SIG-M5 (cell line): Measurements from ENCODE around the gene DNAJC27.

ENCODE experiments used
- DNase-seq: peaks from one replicate; lab custom pipeline; 2025; lab: John Stamatoyannopoulos, UW

Gene DNAJC27

DNA sequence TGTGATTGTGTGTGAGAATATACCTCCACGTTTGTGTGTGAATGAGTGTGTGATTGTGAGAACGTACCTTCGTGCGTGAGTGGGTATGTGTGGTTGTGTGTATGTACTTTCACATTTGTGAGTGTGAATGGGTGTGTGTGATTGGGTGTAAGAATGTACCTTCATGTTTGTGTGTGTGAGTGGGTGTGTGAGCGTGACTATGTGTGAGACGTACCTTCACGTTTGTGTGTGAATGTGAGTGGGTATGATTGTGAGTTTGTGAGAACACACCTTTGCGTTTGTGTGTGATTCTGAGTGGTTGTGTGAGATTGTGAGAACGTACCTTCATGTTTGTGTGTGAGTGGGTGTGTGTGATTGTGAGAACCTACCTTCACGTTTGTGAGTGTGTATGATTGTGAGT, 45.9 kb downstream of the DNAJC27 start:
- no peak for DNase-seq

- no peak for DNase-seq
Measured at GRCh38 chr2:24924732-24925131, 47.0 kb downstream of the DNAJC27 start.

GRCh38 chr2:24924266-24924665, 47.5 kb downstream of the DNAJC27 start:
- no peak for DNase-seq

GRCh38 chr2:24923106-24923505, 48.6 kb downstream of the DNAJC27 start:
- DNase-seq = no peak

- no peak for DNase-seq
Measured at GRCh38 chr2:24922556-24922955, 49.2 kb downstream of the DNAJC27 start.

DNA sequence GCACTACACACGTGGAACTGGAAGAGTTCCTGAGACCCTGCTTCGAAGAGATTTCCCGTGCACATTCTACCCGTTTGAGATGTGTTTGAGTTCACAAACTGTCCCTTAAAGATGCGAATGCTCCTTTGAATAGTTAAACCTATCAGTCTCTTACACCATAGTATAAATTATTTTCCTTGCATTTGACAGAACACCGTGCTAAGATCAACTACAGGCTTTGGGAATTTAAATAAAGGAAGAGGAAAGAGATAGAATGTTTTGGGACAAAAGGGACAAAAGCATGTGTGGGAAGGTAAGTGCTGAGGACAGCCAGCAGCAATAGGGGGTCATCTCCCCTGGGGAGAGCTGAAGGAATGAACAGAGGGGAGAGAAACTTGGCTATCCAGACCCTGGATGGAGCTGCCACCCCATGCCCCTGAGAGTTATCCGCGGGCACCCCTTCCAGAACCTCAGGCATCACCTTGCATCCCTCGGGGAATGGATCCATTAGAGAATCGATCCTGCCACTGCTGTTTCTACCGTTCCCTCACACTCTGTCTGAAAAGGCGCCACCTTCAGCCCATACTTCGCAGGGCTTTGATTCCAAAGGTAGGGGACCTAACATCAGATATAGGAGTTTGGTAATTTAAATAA, 50.8 kb downstream of the DNAJC27 start:
- no peak for DNase-seq

GRCh38 chr2:24920098-24920808, 51.5 kb downstream of the DNAJC27 start, which contains the start of gene ADCY3:
Gene ADCY3 (minus strand): TSS chr2:24920237. CDS start chr2:24918987, 1,250 bp downstream.
- no peak for DNase-seq

DNA sequence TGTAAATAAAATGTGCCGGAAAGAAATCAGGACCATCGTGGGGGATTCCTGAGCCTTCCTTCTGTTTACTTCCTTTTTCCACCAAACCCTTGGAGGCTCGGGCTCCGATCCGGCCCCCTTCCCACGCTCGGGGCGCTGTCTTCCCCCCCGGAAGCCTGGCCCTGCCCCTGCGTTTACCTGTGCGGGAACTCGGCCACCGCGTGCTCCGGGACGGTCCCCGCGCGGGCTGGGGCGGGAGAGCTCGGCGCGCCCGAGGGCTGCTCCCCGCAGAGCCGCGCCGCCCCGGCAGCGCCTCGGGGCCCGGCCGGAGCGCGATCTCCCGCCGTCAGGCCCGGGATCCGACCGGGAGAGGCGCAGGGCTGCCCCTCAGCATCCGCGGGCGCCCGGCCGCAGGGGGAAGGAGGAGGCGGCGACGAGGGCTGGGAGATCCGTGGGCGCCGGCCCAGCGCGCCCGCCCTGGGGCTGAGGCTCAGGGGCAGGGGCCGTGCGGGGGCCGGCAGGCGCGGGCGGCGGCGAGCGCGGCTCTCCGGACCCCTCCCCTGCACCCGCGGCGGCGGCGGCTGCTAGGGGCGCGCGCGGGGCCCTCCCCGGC, 52.2 kb downstream of the DNAJC27 start:
- DNase-seq = no peak

GRCh38 chr2:24919037-24919505, 52.7 kb downstream of the DNAJC27 start:
- DNase-seq = no peak

DNA sequence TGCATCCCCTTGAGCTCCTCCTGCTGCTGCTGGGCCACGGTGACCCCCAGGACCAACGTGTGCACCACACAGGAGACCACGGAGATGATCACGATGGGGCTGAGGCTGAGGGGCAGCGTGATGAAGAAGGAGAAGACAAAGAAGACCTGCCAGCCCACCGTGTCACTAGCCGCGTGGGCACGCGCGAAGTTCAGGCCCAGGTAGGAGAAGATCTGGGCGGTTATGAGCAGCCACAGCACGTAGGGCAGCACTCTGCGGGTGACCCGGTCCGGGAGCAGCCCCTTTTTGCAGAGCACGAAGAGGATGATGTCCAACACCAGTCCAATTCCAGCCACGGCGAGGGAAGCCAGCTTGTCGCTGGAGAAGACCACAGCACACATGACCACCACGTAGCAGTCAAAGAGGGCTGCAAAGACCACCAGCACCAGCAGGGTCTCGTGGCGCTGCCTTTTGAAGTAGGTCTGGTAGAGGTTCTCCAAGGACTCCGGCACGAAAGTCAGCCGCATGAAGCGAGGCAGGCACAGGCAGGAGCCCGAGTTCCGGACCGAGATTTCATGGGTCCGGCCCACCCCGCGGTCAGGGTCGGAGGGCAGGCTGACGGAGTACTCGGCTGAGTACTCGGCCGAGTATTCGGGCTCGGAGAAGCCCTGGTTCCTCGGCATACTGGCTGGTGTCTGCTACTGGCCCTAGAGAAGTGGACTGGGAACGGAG, 53.3 kb downstream of the DNAJC27 start:
- no peak for DNase-seq

DNA sequence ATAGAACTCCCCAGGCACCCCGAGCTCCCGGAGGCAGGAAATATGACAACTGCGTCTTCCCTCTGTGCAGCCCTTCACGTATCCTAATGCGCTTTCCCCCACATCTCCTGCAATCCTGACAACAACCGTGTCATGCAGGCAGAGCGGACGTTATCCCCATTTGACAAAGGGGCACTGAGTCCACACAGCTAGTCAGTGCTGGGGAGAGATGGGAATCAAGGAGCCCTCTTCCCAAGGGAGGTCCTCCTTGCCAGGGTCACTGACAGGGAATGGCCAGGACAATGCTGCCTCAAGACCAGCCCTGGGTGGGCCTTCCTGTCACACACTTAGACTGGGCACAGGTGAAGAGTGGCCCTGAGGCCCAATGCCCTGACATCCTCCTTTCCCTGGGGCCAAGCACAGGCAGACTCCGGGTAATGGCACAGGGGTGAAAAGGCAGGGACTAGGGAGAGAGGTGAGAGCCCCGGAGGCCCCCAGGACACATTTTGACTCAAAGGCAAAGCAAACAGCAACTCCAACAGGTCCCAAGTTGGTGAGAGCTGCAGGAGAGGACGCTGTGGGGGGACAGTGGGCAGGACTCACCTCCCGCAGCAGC, 53.9 kb downstream of the DNAJC27 start:
- no peak for DNase-seq

DNA sequence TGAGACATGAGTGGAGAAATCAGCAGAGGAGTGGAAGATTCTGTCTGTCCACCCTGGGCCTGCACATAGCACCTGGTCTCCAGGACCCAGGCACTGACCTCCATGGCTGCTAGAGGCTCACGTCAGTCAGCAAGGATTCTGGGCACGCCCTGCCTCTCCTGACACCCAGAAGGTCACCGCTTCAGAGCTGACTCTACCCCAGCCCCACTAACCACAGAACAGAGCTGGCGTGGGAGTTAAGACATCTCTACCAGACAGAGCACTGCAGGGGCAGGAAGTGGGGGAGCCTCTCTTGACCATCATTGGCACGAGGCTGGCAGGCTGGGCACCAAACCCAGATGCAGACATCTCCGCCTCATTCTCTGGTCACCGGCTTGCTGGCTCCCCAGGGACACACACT, 54.7 kb downstream of the DNAJC27 start:
- DNase-seq = no peak

DNA sequence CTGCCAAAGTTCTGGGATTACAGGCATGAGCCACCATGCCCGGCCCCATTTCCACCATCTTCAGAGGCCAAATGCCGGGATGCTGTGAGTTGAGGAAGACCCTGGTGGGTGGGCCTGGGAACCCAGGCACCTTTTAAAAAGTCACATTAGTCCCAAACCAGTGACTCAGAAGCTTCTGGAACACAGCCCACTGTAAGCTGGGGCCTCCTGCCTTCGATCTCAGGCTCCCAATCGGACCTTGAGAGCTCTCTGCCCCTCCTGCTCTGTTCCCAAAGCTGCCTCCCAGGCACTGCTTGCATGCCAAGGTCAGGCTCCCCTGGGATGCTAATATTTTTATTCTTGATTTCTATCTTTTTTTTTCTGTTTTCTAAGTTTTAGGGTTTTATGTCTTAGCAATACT, 56.0 kb downstream of the DNAJC27 start:
- DNase-seq = no peak

- DNase-seq = no peak
Measured at GRCh38 chr2:24915175-24915574, 56.6 kb downstream of the DNAJC27 start.

- DNase-seq = no peak
Measured at GRCh38 chr2:24914713-24915112, 57.0 kb downstream of the DNAJC27 start.

DNA sequence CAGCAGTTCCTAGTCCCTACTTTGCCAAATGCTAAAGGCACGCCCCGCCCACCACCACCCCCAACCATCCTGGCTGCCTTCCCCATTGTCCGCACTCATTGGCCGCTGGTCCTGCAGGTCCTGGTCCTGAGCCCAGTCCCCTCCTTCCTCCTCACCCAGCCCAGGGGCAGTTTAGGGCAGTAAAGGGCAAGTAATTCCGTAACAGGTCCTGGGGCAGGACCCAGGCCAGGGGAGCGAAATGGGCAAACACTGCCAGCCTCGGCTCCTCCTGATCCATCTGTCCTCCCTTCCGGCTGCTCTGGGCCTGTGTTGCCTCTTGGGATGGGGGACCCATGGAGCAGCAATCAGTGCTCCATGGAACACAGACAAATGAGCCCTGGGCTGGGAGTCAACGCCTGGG, 57.8 kb downstream of the DNAJC27 start:
- DNase-seq = no peak

DNA sequence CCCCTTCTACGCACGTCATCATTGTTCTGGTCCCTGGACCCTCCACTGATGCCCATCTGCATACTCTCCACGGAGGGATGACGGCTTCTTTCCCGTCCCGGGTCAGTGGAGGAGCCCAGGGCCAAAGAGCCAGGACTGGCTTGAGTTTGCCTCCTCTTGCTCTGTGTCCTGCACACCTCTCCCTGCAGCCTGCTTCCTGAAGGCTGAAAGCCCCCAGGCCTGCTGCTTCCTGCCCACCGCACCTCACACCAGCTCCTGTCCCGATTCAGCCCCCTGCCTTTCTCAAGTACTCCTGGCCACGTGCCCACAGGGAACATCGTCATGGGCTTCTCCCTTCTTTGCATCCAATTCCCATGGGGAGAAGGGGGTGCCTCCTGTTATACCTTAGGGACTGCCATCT, 58.8 kb downstream of the DNAJC27 start:
- no peak for DNase-seq

- no peak for DNase-seq
Measured at GRCh38 chr2:24912523-24912922, 59.2 kb downstream of the DNAJC27 start.

GRCh38 chr2:24910245-24910644, 61.5 kb downstream of the DNAJC27 start:
- no peak for DNase-seq

DNA sequence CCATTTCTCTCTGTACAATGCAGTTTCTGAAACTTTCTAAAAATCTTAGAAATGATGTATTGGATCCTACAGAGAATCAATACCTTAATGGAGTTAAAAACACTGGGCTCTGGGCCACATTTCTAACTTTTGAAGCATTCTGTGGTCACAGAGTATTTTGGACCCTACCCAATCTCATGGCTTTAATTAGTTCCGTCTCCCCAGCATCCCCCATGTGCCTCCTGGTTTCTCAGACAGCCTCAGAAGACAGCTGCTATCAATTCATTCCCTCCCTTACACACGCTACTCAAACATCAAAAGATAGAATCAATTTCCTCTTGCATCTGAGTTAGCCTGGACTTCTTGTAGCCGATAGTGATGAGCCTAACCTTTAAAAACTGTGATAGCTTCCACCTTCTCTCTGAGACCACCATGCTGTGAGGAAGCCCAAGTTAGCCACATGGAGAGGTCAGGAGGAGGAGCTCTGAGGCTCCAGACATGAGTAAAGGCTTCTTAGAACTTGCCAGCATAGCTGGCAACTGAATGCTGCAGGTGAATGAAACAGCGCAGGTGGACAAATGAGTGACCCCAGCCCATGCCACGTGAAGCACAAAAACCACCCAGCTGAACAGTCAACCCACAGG, 62.1 kb downstream of the DNAJC27 start:
- no peak for DNase-seq

- no peak for DNase-seq
Measured at GRCh38 chr2:24908461-24908901, 63.3 kb downstream of the DNAJC27 start.

GRCh38 chr2:24907116-24907515, 64.6 kb downstream of the DNAJC27 start:
- DNase-seq = no peak
